ENCODE data around the gene ST6GAL1. TPM values are rescaled to one million over a fixed set of nuclear protein-coding genes. Genes with fewer than 3 reads are reported as not detected.

Gene ST6GAL1
- total RNA-seq, 1 donor from 2014 or later: 72.7 TPM

- DNase-seq: no peak
- H3K4me1 ChIP-seq: no peaks in the 10 kb centered on the region
- no peaks in the 10 kb centered on the region for H3K9me3 ChIP-seq
- no peaks in the 10 kb centered on the region for H3K27me3 ChIP-seq (ENCODE audit: low read depth)
- no peak for TF ChIP-seq CTCF (IDR thresholded peaks at IDR 0.05)
- no peak overlapping the region for H3K4me3 ChIP-seq
- intact Hi-C loops (cut with DNase I): no loop called here
- peaks cover 71% of the 10 kb centered on the region for H3K36me3 ChIP-seq
- no peak overlapping the region for H3K27ac ChIP-seq
- no peak for ATAC-seq
Measured at GRCh38 chr3:187073581-187074098, 143.3 kb downstream of the ST6GAL1 start.

- H3K36me3 ChIP-seq: peaks cover 71% of the 10 kb centered on the region
- intact Hi-C loops (cut with DNase I): no loop called here
- H3K27me3 ChIP-seq (ENCODE audit: low read depth): no peaks in the 10 kb centered on the region
- no peaks in the 10 kb centered on the region for H3K4me1 ChIP-seq
- H3K27ac ChIP-seq: no peak overlapping the region
- no peak for TF ChIP-seq CTCF (IDR thresholded peaks at IDR 0.05)
- H3K4me3 ChIP-seq: no peak overlapping the region
- no peak for ATAC-seq
- H3K9me3 ChIP-seq: no peaks in the 10 kb centered on the region
- no peak for DNase-seq
Measured at GRCh38 chr3:187074846-187075245, 144.5 kb downstream of the ST6GAL1 start.

GRCh38 chr3:187076297-187076696 is 146.0 kb downstream of the ST6GAL1 start:
- H3K36me3 ChIP-seq: peaks cover 67% of the 10 kb centered on the region
- H3K4me1 ChIP-seq: no peaks in the 10 kb centered on the region
- ATAC-seq (no peak), DNase-seq (no peak)
- H3K27me3 ChIP-seq (ENCODE audit: low read depth): no peaks in the 10 kb centered on the region
- intact Hi-C loops (cut with DNase I): no loop called here
- H3K4me3 ChIP-seq: no peak overlapping the region
- TF ChIP-seq CTCF (IDR thresholded peaks at IDR 0.05): no peak
- no peak overlapping the region for H3K27ac ChIP-seq
- no peaks in the 10 kb centered on the region for H3K9me3 ChIP-seq

GRCh38 chr3:187077085-187077484 is 146.8 kb downstream of the ST6GAL1 start:
- Histone ChIP-seq H3K27ac (no peak overlapping the region), H3K4me1 (no peaks in the 10 kb centered on the region), H3K27me3 (ENCODE audit: low read depth) (no peaks in the 10 kb centered on the region), H3K9me3 (no peaks in the 10 kb centered on the region), H3K4me3 (no peak overlapping the region), H3K36me3 (peaks cover 65% of the 10 kb centered on the region)
- ATAC-seq (no peak), DNase-seq (no peak)
- intact Hi-C loops (cut with DNase I): no loop called here
- no peak for TF ChIP-seq CTCF (IDR thresholded peaks at IDR 0.05)

- no peak for TF ChIP-seq CTCF (IDR thresholded peaks at IDR 0.05)
- intact Hi-C loops (cut with DNase I): no loop called here
- H3K27me3 ChIP-seq (ENCODE audit: low read depth): no peaks in the 10 kb centered on the region
- H3K9me3 ChIP-seq: no peaks in the 10 kb centered on the region
- H3K4me3 ChIP-seq: no peak overlapping the region
- peaks cover 60% of the 10 kb centered on the region for H3K36me3 ChIP-seq
- H3K27ac ChIP-seq: no peak overlapping the region
- no peak for ATAC-seq
- H3K4me1 ChIP-seq: no peaks in the 10 kb centered on the region
- no peak for DNase-seq
Measured at GRCh38 chr3:187077537-187077936, 147.2 kb downstream of the ST6GAL1 start.
